Posterior cingulate gyrus (tissue), 11 donors: Measurements from ENCODE around the gene ANKRD65.
"Not testable (repeated sequence)": the region's sequence is repeated elsewhere in the genome, so short reads cannot be mapped to it uniquely, and the experiment has no call there.

Source experiments
- DNase-seq, 10 donors: peaks; one replicate each; pipeline versions ENCODE4 v3.0.0 to v3.0.0-alpha.2; 2020 to 2021; ENCODE audit warnings: mixed read lengths in 3 of 10
- intact Hi-C: fragments of 100-400 bp; cut with DNase I; formaldehyde crosslinking; loops from one replicate; pipeline ENCODE4 v1.15.1; 2023

The ANKRD65 gene

DNA sequence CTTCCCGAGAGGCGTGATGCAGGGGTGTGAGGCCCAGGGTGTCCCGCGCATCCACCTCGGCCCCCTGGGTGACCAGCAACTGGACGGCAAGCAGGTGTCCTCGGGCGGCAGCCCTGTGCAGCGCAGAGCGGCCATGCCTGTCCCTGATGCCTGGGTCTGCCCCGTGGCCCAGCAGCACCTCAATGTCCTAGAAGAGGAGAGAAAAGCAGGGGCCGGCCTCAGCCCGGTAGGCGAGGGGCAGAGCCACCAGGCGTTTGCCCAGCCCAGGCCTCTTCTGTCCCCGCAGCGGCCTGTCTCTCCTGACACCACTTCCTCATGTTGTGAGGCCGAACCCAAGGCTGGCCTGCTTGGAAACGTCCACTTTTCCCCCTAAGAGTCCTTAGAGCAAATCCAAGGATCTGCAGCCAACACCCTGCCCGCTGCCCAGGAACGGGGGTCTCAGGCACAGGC is 1.7 kb downstream of the ANKRD65 start:
- intact Hi-C loops: no loop called here

DNA sequence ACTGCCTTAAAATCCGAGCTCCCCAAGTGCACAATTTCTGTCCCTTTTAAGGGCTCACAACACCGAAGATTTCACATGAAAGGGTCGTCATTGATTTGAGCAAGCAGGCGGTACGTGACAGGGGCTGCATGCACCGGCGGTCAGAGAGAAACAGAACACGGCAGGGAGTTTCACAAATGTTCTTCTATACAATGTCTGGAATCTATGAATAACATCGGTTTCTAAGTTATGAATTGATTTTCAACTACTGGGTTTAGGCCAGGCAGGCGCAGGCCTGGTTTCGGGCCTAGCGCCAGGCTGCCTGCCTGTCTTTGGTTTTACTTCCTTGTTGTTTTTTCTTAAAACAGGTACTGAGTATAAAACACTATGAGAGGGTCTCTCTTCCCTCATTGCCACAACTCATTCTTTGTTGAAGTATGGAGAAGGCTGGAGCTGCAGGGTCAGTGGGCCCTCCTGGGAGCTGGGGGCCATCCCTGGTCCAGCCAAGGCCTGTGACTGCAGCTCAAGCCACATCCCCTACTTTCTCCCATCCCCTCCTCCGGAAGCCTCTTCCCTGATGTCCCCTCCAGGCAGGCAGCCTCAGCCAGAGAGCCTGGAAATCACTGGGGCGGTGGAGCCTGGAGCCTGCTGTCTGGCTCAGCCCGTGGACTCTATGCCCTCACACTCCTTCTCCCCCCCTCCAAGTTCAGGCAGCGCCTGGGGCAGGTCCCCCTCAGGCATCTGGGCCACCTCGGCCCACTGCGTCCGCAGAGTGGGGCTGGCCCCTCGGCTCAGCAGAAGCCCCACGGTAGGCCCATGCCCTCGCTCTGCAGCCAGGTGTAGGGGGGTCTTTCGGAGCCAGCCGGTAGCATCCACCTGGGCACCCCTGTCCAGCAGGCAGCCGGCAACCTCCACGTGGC is 2.4 kb downstream of the ANKRD65 start:
- peak in 3 of 10 donors; percentile 42 to 83 (median 54) for DNase-seq
- intact Hi-C loops: no loop called here

More for the DNA sequence above, 1.7 kb downstream of the ANKRD65 start:
- DNase-seq: peak in 2 of 10 donors; percentile 70 to 87

DNA sequence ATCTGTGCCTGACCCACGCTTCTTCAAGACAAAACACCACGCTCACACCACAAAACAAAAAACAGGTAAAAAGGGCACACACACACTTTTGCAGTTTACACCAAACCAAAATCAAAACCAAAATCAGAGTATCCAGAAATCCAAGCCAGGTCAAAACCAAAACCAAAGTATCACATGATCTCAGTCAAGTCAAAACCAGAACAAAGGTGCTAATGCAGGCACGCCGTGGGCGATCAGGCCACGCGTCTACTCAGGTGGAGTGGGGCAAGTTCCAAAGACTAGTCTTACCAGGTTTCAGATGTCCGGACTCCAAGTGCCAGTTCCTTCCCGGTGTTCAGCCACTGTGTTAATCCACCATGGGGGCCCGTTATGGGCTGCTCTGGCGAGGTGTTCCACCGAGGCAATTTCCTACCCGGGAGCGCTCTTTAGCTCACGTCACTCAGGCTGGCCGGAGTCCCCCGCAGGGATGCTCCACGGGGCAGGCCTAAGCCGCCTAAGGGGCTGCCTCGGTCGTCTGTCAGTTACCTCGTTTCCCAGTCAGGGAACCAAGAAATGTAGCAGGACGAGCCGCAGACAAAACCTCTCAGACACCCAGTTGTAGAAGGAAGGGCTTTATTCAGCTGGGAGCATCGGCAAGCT is 3.1 kb downstream of the ANKRD65 start:
- intact Hi-C loops: not testable (repeated sequence)
- peak in 3 of 10 donors; percentile 47 to 67 (median 59) for DNase-seq

DNA sequence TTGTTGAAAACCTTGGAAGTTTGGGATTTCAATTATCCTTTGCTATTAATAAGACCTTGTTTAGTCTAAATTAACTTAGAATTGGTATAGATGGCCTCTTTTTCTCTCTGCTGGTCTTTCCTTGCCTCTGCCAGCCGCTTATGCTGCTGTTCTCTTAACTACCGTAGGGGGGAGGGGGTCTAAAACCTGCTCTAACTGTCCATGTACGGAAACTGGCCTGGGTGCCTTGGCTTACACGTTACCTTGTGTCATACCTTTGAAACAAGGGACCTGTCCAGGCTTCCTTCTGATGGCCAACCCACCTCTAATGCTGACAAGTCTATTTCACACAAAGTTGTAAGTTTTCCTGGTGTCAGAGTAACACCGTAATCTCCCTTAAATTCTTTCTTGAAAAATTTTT is 3.7 kb downstream of the ANKRD65 start:
- peak in 2 of 10 donors; percentile 9 to 24 for DNase-seq
- intact Hi-C loops: not testable (repeated sequence)

DNA sequence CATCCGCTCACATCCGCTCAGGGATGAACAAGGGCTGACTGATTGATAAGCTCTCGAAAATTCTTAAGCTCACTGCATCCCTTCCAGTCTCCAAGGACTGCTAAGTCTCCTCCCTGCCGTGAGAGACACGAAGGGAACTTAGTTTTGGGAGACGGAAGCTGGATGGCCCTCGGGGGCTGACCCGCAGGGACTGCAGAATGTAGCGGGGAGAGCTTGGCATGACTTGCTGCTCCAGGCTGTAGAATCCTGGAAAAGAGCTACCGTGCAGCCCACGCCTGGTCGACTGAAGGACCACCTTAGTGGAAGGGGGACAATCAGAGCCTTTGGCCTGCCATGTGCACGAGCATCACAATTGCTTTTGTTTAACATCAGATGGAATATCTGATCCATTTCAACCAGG is 5.3 kb downstream of the ANKRD65 start:
- intact Hi-C loops: no loop called here
- peak in 3 of 10 donors; percentile 44 to 82 (median 75) for DNase-seq

DNA sequence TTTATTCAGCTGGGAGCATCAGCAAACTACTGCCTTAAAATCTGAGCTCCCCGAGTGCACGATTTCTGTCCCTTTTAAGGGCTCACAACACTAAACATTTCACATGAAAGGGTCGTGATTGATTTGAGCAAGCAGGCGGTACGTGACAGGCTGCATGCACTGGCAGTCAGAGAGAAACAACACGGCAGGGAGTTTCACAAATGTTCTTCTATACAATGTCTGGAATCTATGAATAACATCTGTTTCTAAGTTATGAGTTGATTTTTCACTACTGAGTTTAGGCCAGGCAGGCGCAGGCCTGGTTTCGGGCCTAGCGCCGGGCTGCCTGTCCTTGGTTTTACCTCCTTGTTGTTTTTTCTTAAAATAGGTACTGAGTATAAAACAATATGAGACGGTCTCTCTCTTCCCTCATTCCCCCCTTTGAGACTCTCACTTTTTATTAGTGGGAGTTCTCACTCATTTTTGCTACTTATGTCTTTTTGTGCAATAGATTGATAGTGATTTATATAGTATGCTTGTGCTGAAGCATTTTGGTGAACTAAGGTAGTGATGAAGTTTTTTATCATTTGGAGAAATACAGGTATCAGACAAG is 8.7 kb downstream of the ANKRD65 start:
- intact Hi-C loops: not testable (repeated sequence)
- DNase-seq: peak in 2 of 10 donors; percentile 20 to 24

DNA sequence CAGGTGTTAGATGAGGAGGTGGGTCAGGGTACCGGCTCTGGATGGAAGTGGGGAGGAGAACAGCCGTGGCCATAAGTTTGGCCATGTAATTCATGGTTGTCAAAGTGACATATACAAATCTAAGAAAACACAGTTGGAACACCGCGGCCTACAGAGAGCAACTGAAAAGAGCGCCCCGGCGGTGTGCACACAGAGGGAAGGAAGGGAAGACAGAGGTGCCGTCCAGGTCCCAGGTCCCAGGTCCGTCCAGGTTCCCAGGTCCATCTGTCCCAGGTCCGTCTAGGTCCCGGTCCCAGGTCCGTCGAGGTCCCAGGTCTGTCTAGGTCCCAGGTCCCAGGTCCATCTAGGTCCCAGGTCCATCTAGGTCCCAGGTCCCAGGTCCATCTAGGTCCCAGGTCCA is 9.4 kb downstream of the ANKRD65 start:
- DNase-seq: peak in 2 of 10 donors; percentile 37 to 72
- intact Hi-C loops: no loop called here

DNA sequence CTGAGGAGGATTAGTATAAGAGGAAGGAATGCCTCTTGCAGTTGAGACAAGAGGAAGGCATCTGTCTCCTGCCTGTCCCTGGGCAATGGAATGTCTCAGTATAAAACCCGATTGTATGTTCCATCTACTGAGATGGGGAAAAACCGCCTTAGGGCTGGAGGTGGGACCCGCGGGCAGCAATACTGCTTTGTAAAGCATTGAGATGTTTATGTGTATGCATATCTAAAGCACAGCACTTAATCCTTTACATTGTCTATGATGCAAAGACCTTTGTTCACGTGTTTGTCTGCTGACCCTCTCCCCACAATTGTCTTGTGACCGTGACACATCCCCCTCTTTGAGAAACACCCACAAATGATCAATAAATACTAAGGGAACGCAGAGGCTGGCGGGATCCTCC is 10.8 kb downstream of the ANKRD65 start:
- DNase-seq: peak in 1 of 10 donors; percentile 9
- intact Hi-C loops: not testable (repeated sequence)

DNA sequence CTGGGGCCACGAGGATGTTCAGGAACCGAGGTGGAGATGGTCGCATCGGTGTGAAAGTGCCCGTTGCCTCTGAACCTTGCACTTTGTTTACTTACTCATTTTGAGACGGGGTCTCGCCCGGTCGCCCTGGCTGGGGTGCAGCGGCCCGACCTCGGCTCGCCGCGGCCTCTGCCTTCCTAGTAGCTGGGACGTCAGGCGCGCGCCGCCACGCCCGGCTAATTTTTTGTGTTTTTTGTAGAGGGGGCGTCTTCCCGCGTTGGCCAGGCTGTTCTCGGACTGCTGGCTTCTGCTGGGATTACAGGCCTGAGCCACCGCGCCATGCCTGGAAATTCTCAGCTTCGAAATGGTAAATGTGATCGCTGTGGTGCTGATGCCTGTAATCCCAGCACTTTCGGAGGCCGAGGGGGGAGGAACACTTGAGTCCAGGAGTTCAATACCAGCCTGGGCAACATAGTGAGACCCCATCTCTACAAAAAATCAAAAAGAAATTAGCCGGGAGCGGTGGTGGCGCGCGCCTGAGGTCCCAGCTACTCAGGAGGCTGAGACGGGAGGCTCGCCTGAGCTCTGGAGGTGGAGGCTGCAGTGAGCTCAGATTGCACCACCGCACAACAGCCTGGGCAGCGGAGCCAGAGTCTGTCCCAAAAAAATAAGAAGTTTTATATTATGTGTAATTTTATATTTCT is 13.3 kb downstream of the ANKRD65 start:
- DNase-seq: peak in 3 of 10 donors; percentile 21 to 79 (median 74)
- intact Hi-C loops: loop anchor here (2.0 kb wide), 1 partner anchor 33 kb away; the partner anchor contains the start of gene AURKAIP1

DNA sequence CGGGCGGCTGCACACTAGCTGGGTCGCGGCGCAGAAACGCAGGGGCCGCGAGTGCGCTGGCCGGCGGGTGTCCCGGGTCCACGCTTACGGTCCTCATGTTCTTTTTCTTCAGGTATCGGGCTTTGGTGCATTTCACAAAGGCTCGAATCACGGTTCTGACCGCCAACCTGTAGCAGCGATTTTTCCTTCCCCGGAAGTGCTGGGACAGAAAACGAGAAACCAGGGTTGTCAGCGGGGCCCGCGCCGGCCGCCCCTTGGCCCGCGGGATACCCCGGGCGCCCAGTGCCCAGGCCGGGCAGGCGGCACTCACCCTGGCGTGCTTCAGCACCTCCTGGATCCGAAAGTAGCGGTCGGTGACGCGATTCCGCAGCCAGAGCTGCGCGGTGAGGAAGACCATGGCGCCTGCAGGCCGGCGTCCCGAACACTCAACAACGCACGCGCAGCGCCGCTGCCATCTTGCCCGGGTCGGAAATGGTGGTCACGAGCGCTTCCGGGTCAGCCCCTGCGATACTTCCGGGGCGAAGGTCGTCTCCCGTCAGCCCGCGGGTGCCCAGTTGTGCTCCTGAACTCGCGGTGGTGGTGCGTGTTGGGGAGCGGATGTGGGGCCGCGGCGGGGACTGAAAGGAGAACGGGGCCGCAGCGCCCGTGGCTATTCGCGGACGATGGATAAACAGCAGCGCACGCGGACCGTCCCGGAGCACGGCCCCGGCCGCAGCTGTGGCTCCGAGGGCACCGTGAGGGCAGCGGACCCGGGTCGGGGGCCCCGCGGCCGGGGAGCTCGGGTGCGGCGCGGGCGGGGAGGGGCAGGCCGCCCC is 14.0 kb downstream of the ANKRD65 start, which contains the start of gene MRPL20:
TSS of gene MRPL20 (minus strand) at position 473 of the 815 bp plus-strand sequence. CDS start at position 397, 76 bp downstream.
- intact Hi-C loops: loop anchor here (2.0 kb wide), 1 partner anchor 32 kb away; the partner anchor contains the start of gene AURKAIP1
- peak; percentile 91 to 99 (median 94) for DNase-seq

DNA sequence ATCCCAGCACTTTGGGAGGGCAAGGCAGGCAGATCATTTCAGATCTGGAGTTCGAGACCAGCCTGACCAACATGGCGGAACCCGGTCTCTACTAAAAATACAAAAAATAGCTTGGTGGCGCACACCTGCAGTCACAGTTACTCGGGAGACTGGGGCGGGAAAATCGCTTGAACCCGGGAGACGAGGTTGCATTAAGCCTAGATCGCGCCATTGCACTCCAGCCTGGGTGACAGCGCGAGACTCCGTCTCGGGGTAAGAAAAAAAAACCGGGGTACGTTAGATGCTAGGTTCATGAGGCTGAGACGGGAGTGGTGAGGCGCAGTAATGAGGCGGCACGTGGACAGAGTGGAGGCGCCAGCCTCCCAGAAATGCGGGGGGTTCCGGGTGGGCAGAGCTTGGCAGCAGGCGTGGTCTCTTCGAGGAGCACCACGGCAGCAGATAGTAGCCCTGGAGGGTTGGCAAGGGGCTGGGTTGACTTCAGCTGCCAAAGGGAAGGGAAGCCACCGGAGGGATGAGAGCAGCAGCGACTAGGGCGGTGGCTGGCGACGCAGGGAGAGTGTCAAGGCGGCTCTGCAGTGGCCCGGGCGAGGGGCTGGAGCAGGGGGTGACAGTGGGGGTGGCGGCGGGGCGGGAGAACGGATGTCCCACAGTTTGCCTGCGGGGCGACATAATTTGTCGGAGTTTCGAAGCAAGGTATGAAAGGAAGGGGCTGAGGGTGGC is 14.8 kb downstream of the ANKRD65 start:
- intact Hi-C loops: loop anchor here (2.0 kb wide), 1 partner anchor 31 kb away; the partner anchor contains the start of gene AURKAIP1
- peak in 3 of 10 donors; percentile 43 to 68 (median 59) for DNase-seq

DNA sequence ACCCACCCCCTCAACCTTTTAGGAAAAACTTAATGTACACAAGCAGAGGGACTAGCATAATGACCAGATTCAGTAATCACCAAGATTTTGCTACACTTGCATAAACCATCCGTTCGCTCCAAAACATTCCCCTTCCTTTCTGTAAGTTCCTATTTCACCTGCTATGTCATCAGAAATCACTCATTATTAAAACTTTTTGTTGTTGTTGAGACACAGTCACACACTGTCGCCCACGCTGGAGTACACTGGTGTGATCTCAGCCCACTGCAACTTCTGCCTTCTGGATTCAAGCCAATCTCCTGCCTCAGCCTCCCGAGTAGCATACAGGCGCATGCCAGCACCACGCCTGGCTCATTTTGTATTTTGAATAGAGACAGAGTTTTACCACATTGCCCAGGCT is 17.4 kb downstream of the ANKRD65 start:
- intact Hi-C loops: no loop called here
- peak in 2 of 10 donors; percentile 22 to 40 for DNase-seq

DNA sequence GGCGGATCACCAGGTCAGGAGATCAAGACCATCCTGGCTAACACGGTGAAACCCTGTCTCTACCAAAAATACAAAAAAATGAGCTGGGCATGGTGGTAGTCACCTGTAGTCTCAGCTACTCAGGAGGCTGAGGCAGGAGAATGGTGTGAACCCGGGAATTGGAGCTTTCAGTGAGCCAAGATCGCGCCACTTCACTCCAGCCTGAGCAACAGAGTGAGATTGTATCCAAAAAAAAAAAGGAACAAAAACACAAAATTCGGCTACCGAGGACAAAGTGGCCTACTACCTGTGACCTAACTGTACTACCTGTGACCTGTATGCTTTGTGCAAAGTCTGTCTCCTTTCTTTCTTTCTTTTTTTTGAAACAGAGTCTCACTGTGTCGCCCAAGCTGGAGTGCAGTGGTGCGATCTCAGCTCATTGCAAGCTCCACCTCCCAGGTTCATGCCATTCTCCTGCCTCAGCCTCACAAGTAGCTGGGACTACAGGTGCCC is 18.1 kb downstream of the ANKRD65 start:
- intact Hi-C loops: not testable (repeated sequence)
- DNase-seq: peak in 1 of 10 donors; percentile 26

DNA sequence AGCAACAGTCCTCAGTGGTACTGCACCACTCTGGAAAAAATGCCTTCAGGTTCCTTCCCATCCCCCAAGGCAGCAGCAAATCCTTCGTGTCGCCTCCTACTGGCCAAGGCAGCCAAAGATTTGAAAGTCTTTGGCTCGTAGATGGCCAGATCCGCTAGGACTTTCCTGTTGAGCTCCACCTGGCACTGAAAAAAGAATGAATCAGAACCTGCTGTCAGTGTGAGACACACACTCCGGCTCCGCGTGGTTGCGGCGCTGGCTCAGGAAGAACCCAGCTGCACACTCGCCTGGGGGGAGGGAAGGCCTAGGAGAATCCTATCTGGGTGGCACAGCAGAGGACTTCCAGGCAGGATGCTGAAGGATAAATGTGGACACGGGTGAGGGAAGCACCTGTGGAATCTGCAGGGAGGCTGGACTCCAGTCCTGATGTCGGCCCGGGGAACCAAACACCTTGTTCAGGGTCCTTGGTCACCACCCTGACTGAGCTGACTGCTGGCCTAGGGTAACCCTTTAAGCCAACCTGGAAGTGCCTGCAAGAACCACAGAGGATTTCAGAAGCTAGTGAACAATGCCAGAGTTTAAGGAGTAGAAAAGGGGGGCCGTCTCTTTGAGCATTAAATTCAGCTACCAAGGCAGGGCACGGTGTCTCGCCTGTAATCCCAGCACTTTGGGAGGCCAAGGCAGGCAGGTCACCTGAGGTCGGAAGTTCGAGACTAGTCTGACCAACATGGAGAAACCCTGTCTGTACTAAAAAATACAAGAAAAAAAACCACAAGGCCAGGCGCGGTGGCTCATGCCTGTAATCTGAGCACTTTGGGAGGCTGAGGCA is 18.8 kb downstream of the ANKRD65 start:
- intact Hi-C loops: no loop called here
- peak in 4 of 10 donors; percentile 47 to 83 (median 70) for DNase-seq

DNA sequence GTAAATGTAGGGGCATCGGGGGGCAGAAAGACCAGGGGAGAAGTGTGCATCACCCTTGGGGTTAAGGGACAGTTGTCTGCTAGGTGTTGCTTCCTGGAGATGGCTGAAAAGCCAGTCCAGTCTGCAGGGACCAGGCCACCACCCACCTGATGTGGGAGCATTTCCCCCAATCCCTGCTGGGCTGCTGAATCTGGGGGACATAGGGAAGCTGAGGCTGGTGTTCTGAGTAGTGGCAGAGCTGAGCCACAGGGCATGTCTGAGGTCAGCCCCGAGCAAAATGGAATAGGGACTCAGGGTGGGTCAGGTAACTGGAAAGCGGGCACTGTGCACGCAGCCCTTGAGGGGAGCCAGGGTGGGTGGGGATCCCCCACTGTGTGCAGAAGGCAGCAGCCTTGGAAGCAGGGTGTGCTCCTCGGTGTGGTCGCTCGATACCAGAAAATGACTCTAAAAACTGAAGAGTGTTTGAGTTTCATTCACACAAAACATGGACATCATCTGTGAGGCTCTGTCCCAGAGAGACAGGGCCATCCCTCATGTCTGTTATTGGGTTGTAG is 19.5 kb downstream of the ANKRD65 start:
- DNase-seq: peak in 3 of 10 donors; percentile 38 to 57 (median 49)
- intact Hi-C loops: no loop called here

DNA sequence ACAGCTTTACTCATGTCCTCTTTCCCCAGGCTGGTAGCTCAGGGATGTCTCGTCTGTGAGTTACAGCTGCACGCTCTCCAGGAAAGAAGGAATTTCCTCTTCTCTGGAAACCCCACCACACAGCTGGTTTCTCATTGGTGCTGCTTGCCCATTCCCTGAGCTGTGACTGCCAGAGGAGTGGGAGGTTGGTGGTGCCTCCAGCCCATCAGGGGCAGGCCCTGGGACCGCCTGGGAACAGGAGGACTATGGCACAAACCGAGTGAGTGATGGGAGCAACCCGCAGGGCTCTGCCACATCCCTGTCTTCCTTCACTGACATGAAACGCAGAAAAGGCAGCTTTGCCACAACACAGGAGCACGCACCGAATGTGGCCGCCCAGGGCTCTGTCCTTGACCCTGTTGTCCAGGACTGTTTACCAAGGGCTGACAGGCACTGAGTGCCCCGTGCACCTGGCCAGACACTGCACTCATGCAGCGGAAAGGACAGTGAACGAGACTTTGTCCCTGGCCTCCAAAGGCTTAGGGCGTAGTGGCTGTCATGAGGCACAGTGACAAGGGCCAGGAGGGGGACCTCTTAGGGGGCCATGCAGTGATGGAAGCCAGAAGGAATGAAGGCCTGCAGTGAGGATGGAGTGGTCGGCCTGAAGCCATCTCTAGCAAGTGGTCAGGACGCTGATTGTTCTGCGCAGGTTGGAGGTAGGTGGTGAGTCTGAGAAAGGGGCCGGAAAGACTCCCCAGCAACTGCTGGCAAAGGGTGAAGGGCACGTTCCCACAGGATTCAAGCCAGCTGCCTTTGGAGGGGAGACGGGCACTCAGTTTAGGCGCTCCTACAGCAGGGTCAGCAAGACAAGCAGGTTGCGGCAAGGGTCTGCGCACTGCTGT is 20.3 kb downstream of the ANKRD65 start:
- DNase-seq: peak in 3 of 10 donors; percentile 57 to 75 (median 62)
- intact Hi-C loops: no loop called here
